HPDE6-E6E7 (cell line): ENCODE results near the gene GRIK4.
A peak's percentile ranks its signal among the peaks of the same experiment; 100 is the strongest.
"Not testable (repeated sequence)": the region's sequence is repeated elsewhere in the genome, so short reads cannot be mapped to it uniquely, and the experiment has no call there.

Source experiments
- DNase-seq: peaks from one replicate; pipeline ENCODE4 v3.0.0; 2011; ENCODE audit warnings: missing footprints; ENCODE audit errors: extremely low spot score

The GRIK4 gene

DNA sequence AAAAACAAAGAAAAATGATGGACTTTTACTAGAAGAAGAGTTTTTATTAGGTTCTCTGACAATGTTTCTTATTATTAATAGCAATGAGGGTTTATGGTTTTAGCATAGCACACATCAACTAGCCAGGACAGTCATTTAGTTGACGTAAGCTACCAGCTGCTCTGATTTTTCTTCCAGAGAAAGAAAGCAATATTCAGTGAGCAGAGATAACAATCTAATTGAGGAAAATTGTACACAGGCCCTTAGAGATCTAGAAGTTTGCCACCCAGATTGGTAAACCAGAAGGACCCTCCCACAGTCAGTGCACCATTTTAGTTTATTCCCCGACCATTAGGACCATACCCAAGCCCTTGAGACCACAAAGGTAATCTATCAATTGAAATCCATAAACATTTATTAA, 483.6 kb downstream of the GRIK4 start:
- no peak for DNase-seq

GRCh38 chr11:120996973-120997372, 485.4 kb downstream of the GRIK4 start:
- DNase-seq = no peak

GRCh38 chr11:120998581-120998980, 487.0 kb downstream of the GRIK4 start:
- no peak for DNase-seq

GRCh38 chr11:121004206-121004840, 492.8 kb downstream of the GRIK4 start:
- DNase-seq = no peak

GRCh38 chr11:121006922-121007321, 495.4 kb downstream of the GRIK4 start:
- no peak for DNase-seq

DNA sequence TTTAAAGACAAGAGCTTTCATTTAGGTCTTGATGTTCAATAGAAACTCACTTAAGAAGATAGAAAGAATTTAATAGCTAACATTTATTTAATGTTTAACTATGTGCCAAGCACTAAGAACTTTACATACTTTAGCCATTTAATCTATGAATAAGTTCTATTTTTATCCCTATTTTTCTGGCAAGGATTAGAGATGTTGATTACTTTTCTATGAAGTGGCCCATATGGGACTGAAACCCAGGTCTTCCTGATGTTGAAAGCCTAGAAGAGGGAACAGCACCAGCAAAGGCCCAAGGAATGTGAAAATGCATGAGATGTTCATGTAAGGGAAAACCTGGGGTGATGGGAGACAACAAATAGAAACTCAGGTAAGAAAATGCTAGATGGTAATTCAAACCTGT, 497.0 kb downstream of the GRIK4 start:
- no peak for DNase-seq

GRCh38 chr11:121012091-121012490, 500.5 kb downstream of the GRIK4 start:
- DNase-seq = no peak

DNA sequence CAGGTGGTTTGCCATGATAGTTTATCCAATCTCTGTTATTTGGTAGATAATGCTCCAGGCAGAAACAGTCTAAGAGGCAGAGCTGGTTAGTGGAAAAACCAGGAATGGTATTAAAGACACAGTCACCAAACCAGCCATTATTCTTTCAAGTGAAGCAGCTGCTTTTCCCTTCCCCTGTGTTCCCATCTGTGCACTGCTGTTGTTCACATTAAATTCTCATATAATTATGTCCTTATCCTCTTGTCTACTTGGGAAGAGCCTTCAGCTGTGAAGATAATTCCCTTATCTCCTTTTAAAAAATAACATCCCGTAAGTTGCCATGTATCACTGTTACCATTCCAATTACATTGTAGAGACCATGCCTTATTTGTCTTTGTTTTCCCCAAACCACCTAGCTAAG, 507.2 kb downstream of the GRIK4 start:
- no peak for DNase-seq

DNA sequence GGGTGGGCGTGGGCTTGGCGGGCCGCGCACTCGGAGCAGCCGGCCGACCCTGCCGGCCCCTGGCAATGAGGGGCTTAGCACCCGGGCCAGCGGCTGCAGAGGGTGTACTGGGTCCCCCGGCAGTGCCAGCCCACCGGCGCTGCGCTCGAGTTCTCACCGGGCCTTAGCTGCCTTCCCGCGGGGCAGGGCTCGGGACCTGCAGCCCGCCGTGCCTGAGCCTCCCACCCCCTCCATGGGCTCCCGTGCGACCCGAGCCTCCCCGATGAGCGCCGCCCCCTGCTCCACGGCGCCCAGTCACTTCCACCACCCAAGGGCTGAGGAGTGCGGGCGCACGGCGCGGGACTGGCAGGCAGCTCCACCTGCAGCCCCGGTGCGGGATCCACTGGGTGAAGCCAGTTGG, 510.2 kb downstream of the GRIK4 start:
- not testable (repeated sequence) for DNase-seq

DNA sequence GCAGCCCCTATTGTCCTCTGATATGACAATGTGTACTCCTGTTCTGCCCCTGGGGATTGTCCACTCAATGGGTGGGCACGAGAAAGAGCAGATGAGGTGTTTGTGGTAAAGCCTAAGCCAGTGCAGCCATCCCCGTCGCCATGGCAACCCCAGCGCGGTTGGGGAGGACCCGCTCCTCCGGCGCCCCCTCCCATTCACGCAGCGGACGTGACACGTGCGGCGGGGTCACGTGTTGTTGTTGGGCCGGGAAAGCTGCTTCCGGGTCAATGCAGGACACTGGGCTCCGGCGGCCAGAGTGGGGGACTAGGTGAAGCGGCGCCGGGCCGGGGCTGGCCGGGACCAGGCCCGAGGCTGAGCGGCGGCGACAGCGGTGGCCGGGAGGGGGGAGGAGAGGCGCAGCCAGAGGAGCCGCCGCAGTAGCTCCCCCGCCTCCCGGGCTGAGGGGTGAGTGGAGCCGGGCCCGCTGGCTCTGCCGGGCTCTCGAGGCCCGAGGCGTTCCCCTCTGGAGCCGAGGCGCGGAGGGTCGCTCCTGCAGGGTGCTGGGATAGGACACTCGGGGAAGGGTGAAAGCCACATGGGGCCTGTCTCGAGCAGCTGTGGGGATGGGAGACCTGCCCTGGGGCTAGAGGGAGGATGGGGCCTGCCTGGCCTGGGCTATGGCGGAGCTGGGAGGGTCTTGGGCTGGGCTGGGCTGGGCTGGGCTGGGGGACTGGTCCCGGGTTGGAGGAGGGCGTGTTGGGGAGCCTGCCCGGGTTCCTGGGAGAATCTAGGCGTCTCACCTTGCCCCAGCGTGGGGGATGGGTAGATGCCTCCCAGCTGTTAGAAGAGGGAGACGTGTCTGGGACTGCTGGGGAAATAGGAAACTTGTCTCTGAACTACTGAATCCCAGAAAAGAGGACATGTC, 512.6 kb downstream of the GRIK4 start, which contains the start of gene TBCEL:
TSS of gene TBCEL (plus strand) at position 255 of the 904 bp plus-strand sequence. CDS start 21,589 bp downstream, outside the sequence.
- DNase-seq = peak; percentile 59

- DNase-seq = no peak
These were observed 513.4 kb downstream of the GRIK4 start for GRCh38 chr11:121024989-121025388.

GRCh38 chr11:121029153-121029552, 517.6 kb downstream of the GRIK4 start:
- DNase-seq = no peak

DNA sequence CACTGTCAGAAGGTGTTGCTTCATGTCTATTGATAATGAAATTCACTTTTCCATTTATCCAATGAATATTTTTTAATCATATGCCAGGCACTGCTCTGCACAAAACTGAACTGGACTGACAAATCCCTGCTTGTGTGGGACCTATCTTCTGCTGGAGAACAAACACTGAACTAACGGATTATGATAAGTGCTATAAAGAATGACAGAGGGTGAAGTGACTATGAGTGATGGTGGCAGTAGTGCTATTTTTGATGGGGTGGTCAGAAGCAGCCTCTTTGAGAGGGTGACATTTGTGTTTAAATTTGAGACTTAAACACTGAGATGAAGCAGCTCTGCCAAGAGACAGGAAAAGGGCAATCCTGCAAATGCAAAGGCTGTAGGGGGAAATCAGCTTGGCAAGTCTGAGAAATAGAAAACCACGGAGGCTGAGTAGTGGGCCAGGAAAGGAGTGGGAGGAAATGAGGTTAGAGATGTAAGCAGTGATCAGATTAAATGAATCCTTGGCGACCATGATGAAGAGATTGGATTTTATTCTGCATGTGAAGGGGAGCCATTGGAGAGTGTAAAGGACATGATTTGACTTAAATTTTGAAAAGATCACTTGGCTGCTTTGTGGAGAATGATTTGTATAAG, 518.4 kb downstream of the GRIK4 start:
- DNase-seq = no peak

DNA sequence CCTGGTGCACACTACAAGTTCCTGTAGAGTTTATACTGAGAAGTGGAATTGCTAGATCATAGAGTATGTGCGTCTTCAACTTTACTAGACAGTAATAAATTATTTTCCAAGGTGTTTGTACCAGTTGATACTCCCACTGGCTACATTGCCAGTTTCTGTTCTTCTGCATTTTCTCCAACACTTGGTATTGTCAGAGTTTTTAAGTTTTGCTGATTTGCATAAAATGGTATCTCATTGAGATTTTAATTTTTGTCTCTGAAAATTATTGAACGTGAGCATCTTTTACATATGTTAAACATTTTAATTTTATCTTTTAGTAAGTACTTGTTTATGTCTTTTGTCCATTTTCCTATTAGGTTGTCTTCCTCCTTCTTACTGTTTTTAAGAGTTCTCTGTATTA, 519.6 kb downstream of the GRIK4 start:
- DNase-seq = no peak

GRCh38 chr11:121031648-121032047, 520.1 kb downstream of the GRIK4 start:
- not testable (repeated sequence) for DNase-seq

DNA sequence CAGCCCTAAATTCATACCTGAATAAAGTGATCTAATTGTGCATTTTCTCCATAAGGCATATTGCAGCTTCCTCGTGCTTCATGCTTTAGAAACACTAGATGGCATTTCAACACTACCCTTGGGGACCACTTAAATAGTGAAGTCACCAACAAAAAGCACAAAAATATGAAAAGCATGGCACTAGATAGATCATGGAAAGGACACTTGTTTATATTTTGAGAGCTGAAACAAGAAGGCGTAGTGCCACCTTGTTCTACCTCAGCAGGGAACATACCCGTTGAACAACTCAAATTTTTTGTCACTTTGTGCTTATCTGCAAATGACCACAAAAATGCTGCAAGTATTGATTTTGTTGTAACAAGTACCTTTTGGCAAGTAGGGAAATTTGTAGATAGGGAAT, 521.0 kb downstream of the GRIK4 start:
- DNase-seq = no peak

DNA sequence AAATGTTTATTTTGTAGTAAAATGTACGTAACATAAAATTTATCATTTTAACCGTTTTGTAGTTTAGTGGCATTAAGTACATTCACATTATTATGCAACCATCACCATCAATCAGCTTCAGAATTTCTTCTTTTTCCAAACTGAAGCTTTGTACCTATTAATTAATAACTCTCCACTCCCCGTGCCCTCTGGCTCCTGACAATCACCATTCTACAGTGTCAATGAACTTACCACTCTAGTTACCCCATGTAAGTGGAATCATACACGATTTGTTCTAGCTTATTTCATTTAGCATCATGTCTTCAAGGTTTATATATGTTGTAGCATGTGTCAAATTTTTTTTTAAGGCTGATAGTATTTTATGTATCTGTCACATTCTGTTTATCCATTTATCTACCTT, 522.1 kb downstream of the GRIK4 start:
- no peak for DNase-seq

DNA sequence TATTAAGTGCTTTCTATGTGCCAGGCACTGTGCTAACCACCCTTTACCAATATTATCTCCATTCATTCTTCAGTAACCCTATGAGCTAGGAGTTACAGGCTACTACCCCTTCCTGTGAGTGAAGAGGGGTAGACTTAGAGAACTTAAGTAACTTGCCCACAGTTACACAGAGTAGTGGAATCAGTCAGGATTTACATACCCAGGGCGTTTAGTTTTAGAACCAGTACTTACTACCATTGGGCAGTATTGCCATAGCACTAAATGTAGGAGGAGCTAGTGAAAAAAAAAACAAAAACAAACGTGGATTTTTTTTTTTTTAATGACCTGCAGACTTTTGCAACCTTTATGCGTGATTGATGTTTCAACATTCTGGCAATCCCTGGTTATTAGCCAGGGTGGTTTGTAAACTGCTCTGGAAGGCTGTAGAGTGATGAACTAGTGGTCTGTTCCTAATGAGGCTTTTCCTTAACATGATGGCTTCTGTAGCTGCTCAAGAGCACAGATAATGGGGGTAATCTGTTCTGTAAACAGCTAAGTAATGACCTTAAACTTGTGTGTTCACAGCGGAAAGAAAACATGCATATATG, 523.7 kb downstream of the GRIK4 start:
- DNase-seq = no peak

GRCh38 chr11:121035780-121036179, 524.2 kb downstream of the GRIK4 start:
- DNase-seq = no peak

DNA sequence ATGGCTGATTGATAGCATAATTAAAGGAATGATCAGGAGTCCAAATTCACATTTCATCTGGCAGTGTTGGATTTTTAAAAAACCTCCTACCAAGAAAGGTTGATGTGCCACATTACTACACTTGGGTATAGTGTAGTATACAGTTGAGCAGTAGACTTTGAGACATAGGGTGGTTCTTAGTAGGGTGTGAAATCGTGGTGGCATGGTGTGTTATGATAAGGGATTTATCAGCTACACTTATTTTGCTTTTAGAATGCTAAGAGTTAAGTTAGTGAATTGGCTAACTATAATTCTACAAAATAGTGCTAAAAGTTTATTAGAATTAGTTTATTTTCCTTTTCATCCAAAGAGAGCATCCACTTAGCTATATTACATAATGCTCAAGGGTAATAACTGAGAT, 525.5 kb downstream of the GRIK4 start:
- no peak for DNase-seq
